HepG2 (cell line): Measurements from ENCODE around the gene LPAR4. TPM values are rescaled to one million over a fixed set of nuclear protein-coding genes. Genes with fewer than 3 reads are reported as not detected.

Experiments used
- ATAC-seq: fragments of 200-7000 bp; cut with Tn5 transposase; 3 replicates; pipeline ENCODE4 v1.9.1; 2020; ENCODE audit warnings: mild to moderate bottlenecking, moderate library complexity
- BruUV-seq: library from RNA; stranded (reverse); fragments of 400-500 nt; replicated peaks from 2 replicates; lab custom pipeline; 2021; lab: Mats Ljungman, UMichigan
- CTCF ChIA-PET: fragments of 300-600 bp; formaldehyde crosslinking; extraction: SDS; loops from one replicate; lab custom pipeline; 2021; ENCODE audit warnings: low total read pairs, inconsistent platforms, low intra/inter-chr PET ratio; lab: Yijun Ruan, JAX
- POLR2A ChIA-PET: fragments of 350-600 bp; sonication (Branson Sonifier 250); formaldehyde crosslinking; loops from one replicate; lab custom pipeline; 2020; ENCODE audit warnings: antibody characterized with exemption, inconsistent platforms; lab: Yijun Ruan, JAX
- DNase-seq: peaks from one replicate; pipeline ENCODE4 v3.0.0-alpha.2; 2015; ENCODE audit warnings: low spot score
- FAIRE-seq: peaks from 3 replicates; lab custom pipeline; 2011; peaks lifted over from hg19 to GRCh38; lab: Jason Lieb, UNC
- H2AFZ ChIP-seq: one replicate; pipeline ENCODE4 v1.6.1; 2011; ENCODE audit warnings: low read length, inconsistent platforms
- H3K27ac ChIP-seq: fragments of 300-600 bp; 3 replicates; pipeline ENCODE4 v1.8.0; 2011; ENCODE audit warnings: mixed run types, mild to moderate bottlenecking, mixed read lengths, low read length, inconsistent platforms; ENCODE audit not compliant: insufficient read depth; ENCODE audit errors: extremely low read length
- H3K27me3 ChIP-seq, 2 experiments: fragments of 200-600 bp in 1 of 2; 2 replicates in 1 of 2; 3 replicates in 1 of 2; pipeline versions ENCODE4 v1.6.0 to v1.8.0; 2011; ENCODE audit warnings: low read length in 2 of 2, mild to moderate bottlenecking in 2 of 2, moderate library complexity in 2 of 2, inconsistent platforms in 1 of 2; ENCODE audit not compliant: insufficient read depth in 2 of 2, control insufficient read depth in 1 of 2
- H3K36me3 ChIP-seq, 2 experiments: fragments of 200-600 bp in 1 of 2; replicated peaks in 1 of 2; 2 replicates in 1 of 2; 3 replicates in 1 of 2; pipeline versions ENCODE4 v1.5.1 to v1.8.0; 2011; ENCODE audit warnings: low read length in 2 of 2, inconsistent platforms in 1 of 2; ENCODE audit not compliant: insufficient read depth in 2 of 2, control insufficient read depth in 1 of 2
- H3K4me1 ChIP-seq: 2 replicates; pipeline ENCODE4 v1.5.1; 2012; ENCODE audit warnings: low read length, inconsistent platforms; ENCODE audit not compliant: insufficient read depth
- H3K4me2 ChIP-seq: 2 replicates; pipeline ENCODE4 v1.6.0; 2011; ENCODE audit warnings: low read depth, low read length, inconsistent platforms
- H3K4me3 ChIP-seq, 3 experiments: fragments of 200-600 bp in 1 of 3; sonication (generic), shearing (Covaris generic) in 1 of 3; replicated peaks in 1 of 3; 2 replicates each; pipeline ENCODE4 v1.5.1; 2011 to 2016; ENCODE audit warnings: low read length in 3 of 3, inconsistent platforms in 2 of 3, low read depth in 2 of 3, mild to moderate bottlenecking in 2 of 3, control low read depth in 1 of 3, mixed read lengths in 1 of 3; ENCODE audit not compliant: insufficient read depth in 1 of 3
- H3K79me2 ChIP-seq: one replicate; pipeline ENCODE4 v1.6.1; 2011; ENCODE audit warnings: low read length, inconsistent platforms; ENCODE audit not compliant: insufficient read depth
- H3K9ac ChIP-seq: 2 replicates; pipeline ENCODE4 v1.6.0; 2011; ENCODE audit warnings: mild to moderate bottlenecking, low read depth, low read length, inconsistent platforms; ENCODE audit not compliant: insufficient read depth
- H3K9me3 ChIP-seq: 2 replicates; pipeline ENCODE4 v1.5.1; 2012; ENCODE audit warnings: mild to moderate bottlenecking, low read length
- H4K20me1 ChIP-seq: 2 replicates; pipeline ENCODE4 v1.6.0; 2011; ENCODE audit warnings: inconsistent platforms, mild to moderate bottlenecking, low read length, moderate library complexity; ENCODE audit not compliant: insufficient read depth
- AKAP8 ChIP-seq: sonication (generic); formaldehyde crosslinking; IDR thresholded peaks from 2 replicates; pipeline ENCODE4 v1.5.1; 2020; ENCODE audit warnings: mild to moderate bottlenecking, missing genetic modification reagents
- FOXK1 ChIP-seq: sonication (generic); formaldehyde crosslinking; IDR thresholded peaks from 2 replicates; pipeline ENCODE4 v1.4.0; 2020; ENCODE audit warnings: low read depth, missing genetic modification reagents, borderline replicate concordance
- GTF2F1 ChIP-seq: fragments of 150-350 bp; IDR thresholded peaks from 2 replicates; pipeline ENCODE4 v1.6.1; 2014; ENCODE audit warnings: low read length
- HMG20B ChIP-seq: conservative IDR thresholded peaks from 2 replicates; pipeline ENCODE4 v1.6.1; 2016; ENCODE audit warnings: missing genetic modification reagents, missing compliant biosample characterization
- HMGXB4 ChIP-seq, 2 experiments: sonication (generic) in 1 of 2; formaldehyde crosslinking in 1 of 2; IDR thresholded peaks; 2 replicates each; pipeline versions ENCODE4 v1.4.0 to v1.6.1; 2018 to 2020; ENCODE audit warnings: missing genetic modification reagents in 2 of 2, borderline replicate concordance in 1 of 2, low read depth in 1 of 2, mild to moderate bottlenecking in 1 of 2, missing biosample characterization in 1 of 2
- IKZF4 ChIP-seq: sonication (generic); formaldehyde crosslinking; IDR thresholded peaks from 2 replicates; pipeline ENCODE4 v1.5.1; 2020; ENCODE audit warnings: borderline replicate concordance, mild to moderate bottlenecking, low read depth, missing genetic modification reagents; ENCODE audit errors: not compliant biosample characterization
- MLXIP ChIP-seq: sonication (generic); formaldehyde crosslinking; IDR thresholded peaks from 2 replicates; pipeline ENCODE4 v1.9.0; 2021; ENCODE audit warnings: missing genetic modification reagents, borderline replicate concordance
- RAD51 ChIP-seq: fragments of 450-650 bp; IDR thresholded peaks from 2 replicates; pipeline ENCODE4 v1.6.1; 2016; ENCODE audit warnings: borderline replicate concordance
- RBFOX2 ChIP-seq: fragments of 200-400 bp; formaldehyde crosslinking; IDR thresholded peaks from 2 replicates; pipeline ENCODE4 v1.6.1; 2017; ENCODE audit warnings: low read depth, mild to moderate bottlenecking, low read length
- ZBED4 ChIP-seq: sonication (generic); formaldehyde crosslinking; IDR thresholded peaks from 2 replicates; pipeline ENCODE4 v1.4.0; 2020; ENCODE audit warnings: missing genetic modification reagents, borderline replicate concordance
- ZBTB39 ChIP-seq: sonication (generic); formaldehyde crosslinking; IDR thresholded peaks from 2 replicates; pipeline ENCODE4 v1.5.0; 2020; ENCODE audit warnings: missing genetic modification reagents
- ZNF614 ChIP-seq: IDR thresholded peaks from 2 replicates; pipeline ENCODE4 v1.6.1; 2018; ENCODE audit warnings: missing biosample characterization, missing genetic modification reagents, inconsistent platforms, borderline replicate concordance
- ZNF674 ChIP-seq: sonication (generic); formaldehyde crosslinking; IDR thresholded peaks from 2 replicates; pipeline ENCODE4 v1.5.0; 2020; ENCODE audit warnings: low read depth, mild to moderate bottlenecking, missing genetic modification reagents
- ZNF816 ChIP-seq: sonication (generic); formaldehyde crosslinking; IDR thresholded peaks from 2 replicates; pipeline ENCODE4 v1.8.0; 2022; ENCODE audit warnings: missing genetic modification reagents, mild to moderate bottlenecking, borderline replicate concordance
- WGBS: methylation state at CpG from one replicate; pipeline ENCODE4 v1.1.6; 2017; ENCODE audit warnings: low lambda C conversion rate; 5-methylcytosine and 5-hydroxymethylcytosine counted together
- in situ Hi-C: cut with HindIII; loops from 2 replicates; pipeline ENCODE4 v1.10.0; 2017; ENCODE audit warnings: low pct_unique_long_range_greater_than_20kb; ENCODE audit not compliant: extremely low pct_ligation_motif_present
- intact Hi-C: fragments of 100-400 bp; cut with micrococcal nuclease; formaldehyde crosslinking; loops from one replicate; pipeline ENCODE4 v1.10.0; 2022; ENCODE audit not compliant: unreplicated experiment
- polyA plus RNA-seq, 8 experiments: library from polyadenylated mRNA; depleted of rRNA in 3 of 8; stranded (reverse) in 7 of 8; unstranded in 1 of 8; fragments of >200 nt; fragmentation: Illumina TruSeq in 4 of 8; extraction: Trizol in 4 of 8; gene quantifications; 2 replicates each; pipeline versions ENCODE4 v1.2.1 to v1.2.3, GENCODE V29; 2011 to 2016; ENCODE audit warnings: low read depth in 4 of 8, missing spikeins in 1 of 8, mixed read lengths in 1 of 8; ENCODE audit not compliant: insufficient read depth in 1 of 8
- total RNA-seq, 5 experiments: library from RNA; depleted of rRNA; stranded (reverse); fragments of >200 nt; fragmentation: Illumina TruSeq; extraction: Trizol; gene quantifications; 2 replicates each; pipeline ENCODE4 v1.2.3, GENCODE V29; 2016; ENCODE audit warnings: low read depth in 1 of 5

Gene LPAR4
- total and polyA plus RNA-seq, 2 of the 13 experiments (the other 11 are each of a cell fraction or from before 2014, with no cell fraction given), result not detected

GRCh38 chrX:78753571-78753970 lies 6.1 kb downstream of the LPAR4 start:
- in situ Hi-C loops (no loop called here), intact Hi-C loops (no loop called here)
- H2AFZ ChIP-seq, result no peak overlapping the region
- no peak overlapping the region for H3K4me2 ChIP-seq
- ChIA-PET CTCF (no interaction called here), POLR2A (no interaction called here)
- ATAC-seq (no peak), FAIRE-seq (no peak), DNase-seq (no peak)
- no TSS peak for BruUV-seq
- no peak overlapping the region for H3K4me3 ChIP-seq
- no peaks in the 10 kb centered on the region for H4K20me1 ChIP-seq
- H3K36me3 ChIP-seq, result no peaks in the 10 kb centered on the region
- no peak overlapping the region for H3K27ac ChIP-seq
- no peaks in the 10 kb centered on the region for H3K4me1 ChIP-seq
- WGBS, result 3% methylated on average over 3 of the region's 3 CpGs
- no peaks in the 10 kb centered on the region for H3K9me3 ChIP-seq
- H3K27me3 ChIP-seq, result no peaks in the 10 kb centered on the region
- no peak overlapping the region for H3K9ac ChIP-seq
- no peaks in the 10 kb centered on the region for H3K79me2 ChIP-seq
- TF ChIP-seq RBFOX2, result no peak
- TF ChIP-seq ZBTB39 (CRISPR knock-in tag), result no peak
- no peak for TF ChIP-seq ZNF614 (CRISPR knock-in tag)
- TF ChIP-seq HMGXB4 (CRISPR knock-in tag; IDR thresholded peaks at IDR 0.05; ENCODE audit: borderline replicate concordance in 1 of 2, low read depth in 1 of 2), result no peak
- no peak for TF ChIP-seq HMG20B (CRISPR knock-in tag)
- no peak for TF ChIP-seq FOXK1 (CRISPR knock-in tag)
- TF ChIP-seq RAD51, result no peak
- TF ChIP-seq ZNF816 (CRISPR knock-in tag), result no peak
- no peak for TF ChIP-seq MLXIP (CRISPR knock-in tag)
- no peak for TF ChIP-seq ZBED4
- TF ChIP-seq IKZF4, result no peak
- no peak for TF ChIP-seq AKAP8 (CRISPR knock-in tag)
- TF ChIP-seq ZNF674 (CRISPR knock-in tag), result no peak
- TF ChIP-seq GTF2F1, result no peak
